Body of pancreas (tissue), 4 donors: ENCODE results near the gene RPL13.

Experiments used
- CTCF ChIP-seq, 7 experiments: fragments of 450-650 bp in 4 of 7; fragments of 200-600 bp in 3 of 7; sonication (generic) in 3 of 7; IDR thresholded peaks; one replicate each; pipeline ENCODE4 v1.5.1; 2016 to 2019; ENCODE audit warnings: antibody characterized with exemption in 7 of 7
- POLR2A ChIP-seq, 3 donors: fragments of 450-650 bp; IDR thresholded peaks; one replicate each; pipeline ENCODE4 v1.6.1; 2016; ENCODE audit warnings: antibody characterized with exemption in 3 of 3, mild to moderate bottlenecking in 2 of 3

- TF ChIP-seq CTCF (IDR thresholded peaks at IDR 0.05): no peak
- TF ChIP-seq POLR2A (IDR thresholded peaks at IDR 0.05): no peak
These were observed 2.5 kb downstream of the RPL13 start for GRCh38 chr16:89562939-89563338.
